ENCODE measurements around the gene PIGK.
A peak's percentile ranks its signal among the peaks of the same experiment; 100 is the strongest.

The PIGK gene

DNA sequence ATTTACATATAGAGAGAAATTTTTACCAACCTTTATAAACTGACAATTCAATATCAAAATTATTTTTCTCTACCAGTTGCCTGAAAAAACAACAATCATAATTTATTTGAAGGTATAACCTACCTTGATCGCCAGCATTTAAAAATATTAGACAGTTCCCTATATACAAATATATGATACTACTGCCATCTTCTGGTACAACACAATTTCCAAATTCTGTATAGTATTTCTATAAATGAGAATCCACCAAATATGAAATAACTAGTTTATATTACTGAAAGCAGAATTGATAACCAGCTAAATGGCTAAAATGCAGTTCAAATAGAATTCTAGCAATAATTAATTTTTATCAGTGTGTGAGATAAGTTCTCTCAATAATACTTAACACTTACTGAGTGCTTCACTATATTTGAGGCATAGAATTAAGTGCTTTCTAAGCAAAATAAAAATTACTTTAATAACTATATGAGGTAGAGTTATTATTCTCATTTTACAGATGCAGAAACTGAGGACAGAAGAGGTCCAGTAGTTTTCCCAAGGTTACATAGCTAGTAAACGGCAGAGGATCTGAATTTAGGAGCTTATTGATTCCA is 75.6 kb downstream of the PIGK start:
- TF ChIP-seq, protein P1, sequence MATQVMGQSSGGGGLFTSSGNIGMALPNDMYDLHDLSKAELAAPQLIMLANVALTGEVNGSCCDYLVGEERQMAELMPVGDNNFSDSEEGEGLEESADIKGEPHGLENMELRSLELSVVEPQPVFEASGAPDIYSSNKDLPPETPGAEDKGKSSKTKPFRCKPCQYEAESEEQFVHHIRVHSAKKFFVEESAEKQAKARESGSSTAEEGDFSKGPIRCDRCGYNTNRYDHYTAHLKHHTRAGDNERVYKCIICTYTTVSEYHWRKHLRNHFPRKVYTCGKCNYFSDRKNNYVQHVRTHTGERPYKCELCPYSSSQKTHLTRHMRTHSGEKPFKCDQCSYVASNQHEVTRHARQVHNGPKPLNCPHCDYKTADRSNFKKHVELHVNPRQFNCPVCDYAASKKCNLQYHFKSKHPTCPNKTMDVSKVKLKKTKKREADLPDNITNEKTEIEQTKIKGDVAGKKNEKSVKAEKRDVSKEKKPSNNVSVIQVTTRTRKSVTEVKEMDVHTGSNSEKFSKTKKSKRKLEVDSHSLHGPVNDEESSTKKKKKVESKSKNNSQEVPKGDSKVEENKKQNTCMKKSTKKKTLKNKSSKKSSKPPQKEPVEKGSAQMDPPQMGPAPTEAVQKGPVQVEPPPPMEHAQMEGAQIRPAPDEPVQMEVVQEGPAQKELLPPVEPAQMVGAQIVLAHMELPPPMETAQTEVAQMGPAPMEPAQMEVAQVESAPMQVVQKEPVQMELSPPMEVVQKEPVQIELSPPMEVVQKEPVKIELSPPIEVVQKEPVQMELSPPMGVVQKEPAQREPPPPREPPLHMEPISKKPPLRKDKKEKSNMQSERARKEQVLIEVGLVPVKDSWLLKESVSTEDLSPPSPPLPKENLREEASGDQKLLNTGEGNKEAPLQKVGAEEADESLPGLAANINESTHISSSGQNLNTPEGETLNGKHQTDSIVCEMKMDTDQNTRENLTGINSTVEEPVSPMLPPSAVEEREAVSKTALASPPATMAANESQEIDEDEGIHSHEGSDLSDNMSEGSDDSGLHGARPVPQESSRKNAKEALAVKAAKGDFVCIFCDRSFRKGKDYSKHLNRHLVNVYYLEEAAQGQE (IDR thresholded peaks at IDR 0.05; ENCODE audit: low read depth): no peak
- TF ChIP-seq RAD21 (IDR thresholded peaks at IDR 0.05; ENCODE audit: low read depth): peak; percentile 32; the same call in 1 of the 2 replicates
- no peak for TF ChIP-seq TCF12 (IDR thresholded peaks at IDR 0.05; ENCODE audit: low read depth)
- TF ChIP-seq EGR1 (IDR thresholded peaks at IDR 0.05): no peak
- no peak for TF ChIP-seq FOXM1 (IDR thresholded peaks at IDR 0.05; ENCODE audit: borderline replicate concordance, low read depth)
- TF ChIP-seq YY1 (IDR thresholded peaks at IDR 0.05; ENCODE audit: low read depth): no peak
- TF ChIP-seq NFIC (IDR thresholded peaks at IDR 0.05): no peak
- TF ChIP-seq, protein P2, sequence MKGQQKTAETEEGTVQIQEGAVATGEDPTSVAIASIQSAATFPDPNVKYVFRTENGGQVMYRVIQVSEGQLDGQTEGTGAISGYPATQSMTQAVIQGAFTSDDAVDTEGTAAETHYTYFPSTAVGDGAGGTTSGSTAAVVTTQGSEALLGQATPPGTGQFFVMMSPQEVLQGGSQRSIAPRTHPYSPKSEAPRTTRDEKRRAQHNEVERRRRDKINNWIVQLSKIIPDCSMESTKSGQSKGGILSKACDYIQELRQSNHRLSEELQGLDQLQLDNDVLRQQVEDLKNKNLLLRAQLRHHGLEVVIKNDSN (IDR thresholded peaks at IDR 0.05): no peak

DNA sequence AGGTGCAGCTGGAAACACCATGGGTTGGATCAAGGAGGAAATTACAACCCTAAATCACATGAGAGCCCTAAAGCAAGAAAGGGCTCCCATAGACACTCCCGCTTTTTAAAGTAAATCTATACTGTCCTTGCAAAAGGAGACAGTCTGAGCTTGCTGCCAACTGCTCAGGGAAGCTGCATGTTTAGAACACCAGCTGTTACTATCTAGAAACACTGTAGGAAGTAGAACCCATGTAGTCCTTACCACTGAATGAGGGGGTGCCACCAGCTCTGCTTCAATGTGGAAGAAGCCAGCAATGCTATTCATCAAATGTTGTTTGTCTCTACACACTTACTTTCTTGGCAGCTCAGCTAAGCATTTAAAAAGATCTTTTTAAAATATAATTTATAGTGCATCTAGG is 79.8 kb downstream of the PIGK start:
- TF ChIP-seq FOXM1 (IDR thresholded peaks at IDR 0.05; ENCODE audit: borderline replicate concordance, low read depth): no peak
- no peak for TF ChIP-seq RAD21 (IDR thresholded peaks at IDR 0.05; ENCODE audit: low read depth)

DNA sequence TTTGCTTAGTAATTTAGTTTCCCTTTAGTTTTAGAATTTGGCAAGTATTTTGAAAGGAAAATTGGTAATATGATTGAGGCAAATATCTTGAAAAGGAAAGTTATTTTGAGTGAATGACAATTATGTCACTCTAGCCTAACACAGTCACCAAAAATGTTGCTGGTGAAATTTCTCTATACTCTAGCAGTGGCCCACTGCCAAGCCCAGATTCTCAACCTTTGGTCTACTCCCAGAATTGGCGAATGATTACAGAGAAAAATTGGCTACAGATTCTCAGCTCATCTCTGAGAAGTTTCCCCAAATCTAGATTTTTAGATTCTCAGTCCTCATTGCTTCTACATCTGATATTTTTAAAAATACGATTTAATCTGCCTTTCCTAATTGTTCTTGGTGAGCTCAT is 84.9 kb downstream of the PIGK start:
- TF ChIP-seq TCF12 (IDR thresholded peaks at IDR 0.05; ENCODE audit: low read depth) (no peak), EP300 (IDR thresholded peaks at IDR 0.05; ENCODE audit: borderline replicate concordance) (no peak), RAD21 (IDR thresholded peaks at IDR 0.05; ENCODE audit: low read depth) (no peak), EGR1 (IDR thresholded peaks at IDR 0.05) (no peak), ZBTB7A (IDR thresholded peaks at IDR 0.05; ENCODE audit: low read depth) (no peak), TEAD4 (IDR thresholded peaks at IDR 0.05) (no peak), CREB1 (IDR thresholded peaks at IDR 0.05; ENCODE audit: low read depth) (no peak), FOXM1 (IDR thresholded peaks at IDR 0.05; ENCODE audit: borderline replicate concordance, low read depth) (no peak), TAF1 (IDR thresholded peaks at IDR 0.05; ENCODE audit: low read depth) (no peak), YY1 (IDR thresholded peaks at IDR 0.05; ENCODE audit: low read depth) (no peak), CEBPB (IDR thresholded peaks at IDR 0.05) (no peak), NFIC (IDR thresholded peaks at IDR 0.05) (no peak)
- TF ChIP-seq, protein P2 (IDR thresholded peaks at IDR 0.05): no peak
- TF ChIP-seq, protein P1 (IDR thresholded peaks at IDR 0.05; ENCODE audit: low read depth): no peak
- TF ChIP-seq, protein P3, sequence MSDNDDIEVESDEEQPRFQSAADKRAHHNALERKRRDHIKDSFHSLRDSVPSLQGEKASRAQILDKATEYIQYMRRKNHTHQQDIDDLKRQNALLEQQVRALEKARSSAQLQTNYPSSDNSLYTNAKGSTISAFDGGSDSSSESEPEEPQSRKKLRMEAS (IDR thresholded peaks at IDR 0.05): no peak

DNA sequence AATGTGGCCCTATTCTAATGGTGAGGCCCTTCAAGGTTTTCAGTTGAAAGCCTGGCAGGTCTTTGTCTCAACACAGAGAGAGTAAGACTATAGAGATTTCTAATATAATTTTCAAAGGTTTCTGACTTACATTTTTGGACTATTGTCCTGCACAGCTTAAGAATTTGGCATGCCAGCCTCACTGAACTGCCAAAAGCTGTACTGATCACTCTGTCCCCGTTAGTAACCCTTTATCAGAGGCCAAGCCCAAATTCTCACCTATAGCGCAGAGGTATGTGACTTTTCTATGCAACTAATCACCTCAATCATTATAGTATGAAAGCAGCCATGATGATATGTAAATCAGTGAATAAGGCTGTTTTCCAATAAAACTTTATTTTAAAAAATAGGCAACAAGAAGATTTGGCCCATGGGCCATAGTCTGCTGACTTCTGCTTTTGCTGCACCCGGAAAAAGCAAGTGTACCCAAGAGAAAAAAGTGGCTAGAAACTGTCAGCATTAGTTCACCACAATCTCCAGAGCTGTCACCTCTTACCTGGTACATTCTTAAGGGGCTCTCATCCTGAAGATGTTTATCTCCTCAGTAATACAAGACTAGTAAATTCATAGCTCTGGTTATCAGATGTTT is 85.4 kb downstream of the PIGK start:
- TF ChIP-seq, protein P2 (IDR thresholded peaks at IDR 0.05): no peak
- TF ChIP-seq, protein P1 (IDR thresholded peaks at IDR 0.05; ENCODE audit: low read depth): no peak
- TF ChIP-seq YY1 (IDR thresholded peaks at IDR 0.05; ENCODE audit: low read depth) (no peak), CEBPB (IDR thresholded peaks at IDR 0.05) (no peak), TEAD4 (IDR thresholded peaks at IDR 0.05) (no peak), TAF1 (IDR thresholded peaks at IDR 0.05; ENCODE audit: low read depth) (no peak), EP300 (IDR thresholded peaks at IDR 0.05; ENCODE audit: borderline replicate concordance) (no peak), CREB1 (IDR thresholded peaks at IDR 0.05; ENCODE audit: low read depth) (no peak), RAD21 (IDR thresholded peaks at IDR 0.05; ENCODE audit: low read depth) (no peak), ZBTB7A (IDR thresholded peaks at IDR 0.05; ENCODE audit: low read depth) (no peak), TCF12 (IDR thresholded peaks at IDR 0.05; ENCODE audit: low read depth) (no peak), FOXM1 (IDR thresholded peaks at IDR 0.05; ENCODE audit: borderline replicate concordance, low read depth) (no peak), NFIC (IDR thresholded peaks at IDR 0.05) (no peak), EGR1 (IDR thresholded peaks at IDR 0.05) (no peak)
- TF ChIP-seq, protein P3 (IDR thresholded peaks at IDR 0.05): no peak
